C4-2B (cell line): Measurements from ENCODE around the gene VPS13D.

Experiments
- ZFX ChIP-seq: fragments of 450-650 bp; IDR thresholded peaks from 2 replicates; pipeline ENCODE4 v1.6.1; 2017
- TF ChIP-seq, protein P1 (sequence below): fragments of 450-650 bp; conservative IDR thresholded peaks from 2 replicates; pipeline ENCODE4 v1.5.1; 2017; ENCODE audit warnings: mild to moderate bottlenecking

DNA sequence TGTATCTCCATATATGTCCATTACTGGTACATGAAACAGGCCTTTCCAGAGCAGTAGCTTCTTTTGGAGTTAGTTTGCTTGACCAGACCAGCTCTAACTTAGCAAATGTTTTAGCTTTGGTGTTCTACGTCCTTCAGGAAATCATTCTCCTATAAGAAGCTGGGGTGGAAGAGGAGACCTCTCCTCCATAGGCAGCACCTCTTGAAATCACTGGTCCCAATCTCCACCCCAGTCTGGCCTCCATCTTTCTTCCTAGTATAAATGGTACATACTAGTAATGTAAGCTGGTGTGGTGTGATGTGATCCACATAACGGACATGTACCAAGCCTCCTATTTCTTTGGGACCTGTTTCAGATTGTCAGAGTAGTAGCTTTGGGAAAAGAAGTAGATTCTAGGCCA, 216.8 kb downstream of the VPS13D start:
- TF ChIP-seq, protein P1, sequence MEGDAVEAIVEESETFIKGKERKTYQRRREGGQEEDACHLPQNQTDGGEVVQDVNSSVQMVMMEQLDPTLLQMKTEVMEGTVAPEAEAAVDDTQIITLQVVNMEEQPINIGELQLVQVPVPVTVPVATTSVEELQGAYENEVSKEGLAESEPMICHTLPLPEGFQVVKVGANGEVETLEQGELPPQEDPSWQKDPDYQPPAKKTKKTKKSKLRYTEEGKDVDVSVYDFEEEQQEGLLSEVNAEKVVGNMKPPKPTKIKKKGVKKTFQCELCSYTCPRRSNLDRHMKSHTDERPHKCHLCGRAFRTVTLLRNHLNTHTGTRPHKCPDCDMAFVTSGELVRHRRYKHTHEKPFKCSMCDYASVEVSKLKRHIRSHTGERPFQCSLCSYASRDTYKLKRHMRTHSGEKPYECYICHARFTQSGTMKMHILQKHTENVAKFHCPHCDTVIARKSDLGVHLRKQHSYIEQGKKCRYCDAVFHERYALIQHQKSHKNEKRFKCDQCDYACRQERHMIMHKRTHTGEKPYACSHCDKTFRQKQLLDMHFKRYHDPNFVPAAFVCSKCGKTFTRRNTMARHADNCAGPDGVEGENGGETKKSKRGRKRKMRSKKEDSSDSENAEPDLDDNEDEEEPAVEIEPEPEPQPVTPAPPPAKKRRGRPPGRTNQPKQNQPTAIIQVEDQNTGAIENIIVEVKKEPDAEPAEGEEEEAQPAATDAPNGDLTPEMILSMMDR = no peak
- no peak for TF ChIP-seq ZFX
